Activated CD4-positive, alpha-beta T cell treated with anti-CD3 and anti-CD28 coated beads, Interleukin-2, amount 10 ng/mL, durations not matched to agents 24 days and 14 days (primary cell): ENCODE measurements around the gene RASGEF1C. TPM values are rescaled to one million over a fixed set of nuclear protein-coding genes. Genes with fewer than 3 reads are reported as not detected.

ENCODE experiments used
- DNase-seq: peaks from one replicate; pipeline ENCODE4 v3.0.0; 2022
- H3K27ac Mint-ChIP-seq: one replicate; pipeline ENCODE4 v1.8.0; 2022; ENCODE audit warnings: mild to moderate bottlenecking, mixed read lengths
- H3K27me3 Mint-ChIP-seq: one replicate; pipeline ENCODE4 v1.8.0; 2022; ENCODE audit warnings: mixed read lengths
- H3K36me3 Mint-ChIP-seq: one replicate; pipeline ENCODE4 v1.8.0; 2022; ENCODE audit warnings: low read depth, mild to moderate bottlenecking, mixed read lengths
- H3K4me1 Mint-ChIP-seq: one replicate; pipeline ENCODE4 v1.8.0; 2021; ENCODE audit warnings: mixed read lengths
- H3K4me3 Mint-ChIP-seq: one replicate; pipeline ENCODE4 v1.8.0; 2022; ENCODE audit warnings: mild to moderate bottlenecking, moderate library complexity, mixed read lengths
- H3K9me3 Mint-ChIP-seq: one replicate; pipeline ENCODE4 v1.8.0; 2021; ENCODE audit warnings: mixed read lengths
- intact Hi-C: fragments of 100-400 bp; cut with micrococcal nuclease; formaldehyde crosslinking; loops from one replicate; pipeline ENCODE4 v1.15.1; 2023
- total RNA-seq: library from RNA; stranded (reverse); gene quantifications from 2 replicates; pipeline ENCODE4 v1.2.3, GENCODE V29; 2022

Gene RASGEF1C
- total RNA-seq, 1 donor from 2014 or later: not detected

- Mint-ChIP-seq H3K4me1 (peaks cover 4% of the 10 kb centered on the region), H3K9me3 (no peaks in the 10 kb centered on the region), H3K27ac (no peak overlapping the region), H3K4me3 (no peak overlapping the region), H3K27me3 (peaks cover 21% of the 10 kb centered on the region), H3K36me3 (no peaks in the 10 kb centered on the region)
- intact Hi-C loops: loop anchor here (5.0 to 10.0 kb wide), 2 partner anchors 85 to 118 kb away; partner anchors contain the start of gene MAPK9
- no peak for DNase-seq
Observed at GRCh38 chr5:180206993-180207392, 2.0 kb downstream of the RASGEF1C start.

- DNase-seq: no peak
- intact Hi-C loops: loop anchor here (5.0 to 10.0 kb wide), 2 partner anchors 86 to 119 kb away; partner anchors contain the start of gene MAPK9
- Mint-ChIP-seq H3K9me3 (no peaks in the 10 kb centered on the region), H3K36me3 (no peaks in the 10 kb centered on the region), H3K4me1 (peaks cover 4% of the 10 kb centered on the region), H3K27me3 (peaks cover 21% of the 10 kb centered on the region), H3K27ac (no peak overlapping the region), H3K4me3 (no peak overlapping the region)
Observed at GRCh38 chr5:180205916-180206315, 3.1 kb downstream of the RASGEF1C start.

DNA sequence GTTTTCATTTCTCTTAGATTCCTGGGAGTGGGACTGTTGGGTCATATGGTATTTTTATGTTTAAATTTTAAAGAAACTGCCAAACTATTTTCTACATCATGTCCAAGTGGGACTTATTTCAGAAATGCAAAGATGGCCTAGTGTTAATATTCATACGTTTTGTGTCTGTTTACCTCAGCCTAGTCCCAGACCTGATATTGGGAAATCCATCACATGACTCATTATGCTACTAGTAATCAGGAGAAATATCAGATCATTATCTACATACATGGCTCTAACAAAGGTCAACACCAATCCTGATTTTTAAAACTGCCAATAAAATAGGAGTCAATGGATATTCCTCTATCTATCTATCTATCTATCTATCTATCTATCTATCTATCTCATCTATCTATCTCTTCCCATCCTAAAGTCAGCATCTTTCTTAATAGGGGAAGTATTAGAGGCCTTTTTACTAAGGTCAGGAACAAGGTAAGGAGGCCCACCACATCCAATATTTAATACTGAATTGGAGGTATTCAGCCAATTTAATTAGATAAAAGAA, 4.7 kb downstream of the RASGEF1C start:
- H3K4me1 Mint-ChIP-seq: peaks cover 4% of the 10 kb centered on the region
- no peak for DNase-seq
- H3K27me3 Mint-ChIP-seq: peaks cover 18% of the 10 kb centered on the region
- H3K36me3 Mint-ChIP-seq: no peaks in the 10 kb centered on the region
- no peak overlapping the region for H3K27ac Mint-ChIP-seq
- intact Hi-C loops: loop anchor here (10.0 kb wide), 1 partner anchor 120 kb away; no protein-coding TSS in a partner anchor
- H3K9me3 Mint-ChIP-seq: no peaks in the 10 kb centered on the region
- H3K4me3 Mint-ChIP-seq: no peak overlapping the region

GRCh38 chr5:180202939-180203573, 6.0 kb downstream of the RASGEF1C start:
- H3K4me1 Mint-ChIP-seq: no peaks in the 10 kb centered on the region
- intact Hi-C loops: loop anchor here (10.0 kb wide), 1 partner anchor 122 kb away; no protein-coding TSS in a partner anchor

GRCh38 chr5:180201051-180201987, 7.7 kb downstream of the RASGEF1C start:
- Mint-ChIP-seq H3K27me3 (peaks cover 3% of the 10 kb centered on the region), H3K36me3 (no peaks in the 10 kb centered on the region), H3K4me3 (no peak overlapping the region), H3K27ac (no peak overlapping the region), H3K9me3 (no peaks in the 10 kb centered on the region), H3K4me1 (no peaks in the 10 kb centered on the region)
- intact Hi-C loops: loop anchor here (10.0 kb wide), 1 partner anchor 123 kb away; no protein-coding TSS in a partner anchor
- DNase-seq: peak; percentile 65

More at GRCh38 chr5:180202939-180203573, 6.0 kb downstream of the RASGEF1C start:
- no peak overlapping the region for H3K27ac Mint-ChIP-seq
- H3K27me3 Mint-ChIP-seq: peaks cover 13% of the 10 kb centered on the region
- no peaks in the 10 kb centered on the region for H3K9me3 Mint-ChIP-seq
- H3K36me3 Mint-ChIP-seq: no peaks in the 10 kb centered on the region
- no peak for DNase-seq
- H3K4me3 Mint-ChIP-seq: no peak overlapping the region

GRCh38 chr5:180199390-180199789, 9.6 kb downstream of the RASGEF1C start:
- no peaks in the 10 kb centered on the region for H3K36me3 Mint-ChIP-seq
- intact Hi-C loops: no loop called here
- no peak for DNase-seq
- H3K27ac Mint-ChIP-seq: no peak overlapping the region
- no peaks in the 10 kb centered on the region for H3K4me1 Mint-ChIP-seq
- H3K27me3 Mint-ChIP-seq: no peaks in the 10 kb centered on the region
- no peak overlapping the region for H3K4me3 Mint-ChIP-seq
- H3K9me3 Mint-ChIP-seq: no peaks in the 10 kb centered on the region

GRCh38 chr5:180198208-180198607, 10.8 kb downstream of the RASGEF1C start:
- H3K27ac Mint-ChIP-seq: no peak overlapping the region
- intact Hi-C loops: no loop called here
- H3K36me3 Mint-ChIP-seq: no peaks in the 10 kb centered on the region
- H3K4me1 Mint-ChIP-seq: no peaks in the 10 kb centered on the region
- no peaks in the 10 kb centered on the region for H3K9me3 Mint-ChIP-seq
- no peaks in the 10 kb centered on the region for H3K27me3 Mint-ChIP-seq
- no peak for DNase-seq
- no peak overlapping the region for H3K4me3 Mint-ChIP-seq

DNA sequence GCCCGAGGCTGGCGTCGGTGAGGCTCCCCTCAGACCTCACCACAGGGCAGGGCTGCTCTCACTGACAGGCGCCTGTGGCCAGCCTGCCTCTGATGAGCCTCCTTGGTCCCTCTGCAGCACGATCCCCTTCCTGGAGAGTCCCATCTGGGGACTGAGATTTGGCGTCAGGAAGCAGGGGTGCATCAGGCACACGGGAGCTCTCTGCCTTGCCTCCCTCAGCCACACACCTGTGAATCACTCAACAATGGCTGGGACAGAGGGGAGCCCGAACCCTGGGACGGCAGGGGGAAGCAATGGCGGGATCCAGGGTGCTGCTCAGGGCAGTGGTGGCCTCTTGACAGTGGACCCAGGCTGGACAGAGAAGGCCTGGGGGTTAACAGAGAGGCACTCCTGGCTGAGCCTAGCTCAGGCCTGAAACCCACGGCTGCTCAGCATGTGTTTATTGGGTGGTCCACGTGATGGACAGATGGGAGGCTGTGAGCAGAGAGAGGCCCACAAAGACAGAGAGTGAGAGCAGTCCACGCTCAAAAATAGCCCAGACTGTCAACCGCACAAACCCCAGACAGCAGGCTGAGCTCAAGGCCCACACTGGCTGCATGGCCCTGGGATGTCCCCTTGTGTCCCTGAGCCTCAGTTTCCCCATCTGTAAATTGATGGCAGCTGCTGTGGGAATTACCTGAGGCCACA, 11.9 kb downstream of the RASGEF1C start:
- Mint-ChIP-seq H3K9me3 (no peaks in the 10 kb centered on the region), H3K36me3 (no peaks in the 10 kb centered on the region), H3K4me1 (no peaks in the 10 kb centered on the region), H3K27ac (no peak overlapping the region), H3K27me3 (no peaks in the 10 kb centered on the region), H3K4me3 (no peak overlapping the region)
- intact Hi-C loops: no loop called here
- no peak for DNase-seq

DNA sequence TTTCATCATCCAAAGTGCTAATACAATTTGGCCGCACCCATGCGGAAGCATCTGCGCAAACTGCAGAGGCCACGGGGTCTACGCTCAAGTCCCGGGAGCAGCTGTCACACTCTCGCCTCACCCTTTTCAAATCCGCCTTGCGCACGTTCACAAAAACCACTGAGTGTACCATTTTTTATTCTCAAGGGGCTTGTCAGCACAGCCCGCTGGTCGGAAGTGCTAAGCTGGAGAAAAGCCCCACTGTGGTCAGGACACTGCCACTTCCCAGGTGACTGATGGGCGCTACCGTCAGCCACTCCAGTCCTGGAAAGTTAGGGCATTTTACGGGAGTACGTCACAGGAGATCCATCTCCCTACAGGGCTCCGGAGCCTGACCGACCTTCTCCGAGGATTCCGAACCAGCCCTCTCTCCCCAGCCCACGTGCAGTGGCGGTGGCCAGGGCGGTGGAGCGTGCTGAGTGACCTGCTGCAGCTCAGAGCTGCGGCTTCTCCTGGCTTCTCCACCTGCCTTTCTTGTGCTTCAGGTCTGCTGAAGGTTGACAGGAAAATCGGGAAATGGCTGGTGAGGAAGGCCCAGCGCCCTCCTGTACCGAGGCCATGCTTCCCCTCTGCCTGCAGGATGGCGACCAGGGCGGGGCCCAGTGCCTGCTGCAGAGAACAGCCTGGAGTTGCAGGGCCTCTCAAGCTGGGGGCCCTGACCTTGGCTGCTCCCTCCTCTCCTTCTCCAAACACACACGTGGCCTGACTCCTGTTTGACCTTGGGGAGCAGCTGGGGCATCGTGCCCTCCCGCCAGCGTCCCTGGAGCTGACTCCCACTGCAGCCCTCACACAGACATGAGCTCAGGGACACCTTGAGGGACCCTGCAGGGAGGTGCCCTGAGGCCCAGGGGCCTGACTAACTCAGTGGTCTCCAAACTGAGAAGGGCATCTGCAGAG, 14.3 kb downstream of the RASGEF1C start:
- Mint-ChIP-seq H3K4me1 (no peaks in the 10 kb centered on the region), H3K36me3 (no peaks in the 10 kb centered on the region), H3K27ac (no peak overlapping the region), H3K4me3 (no peak overlapping the region), H3K27me3 (no peaks in the 10 kb centered on the region), H3K9me3 (no peaks in the 10 kb centered on the region)
- intact Hi-C loops: no loop called here
- DNase-seq: no peak

- no peak for DNase-seq
- Mint-ChIP-seq H3K36me3 (no peaks in the 10 kb centered on the region), H3K4me1 (no peaks in the 10 kb centered on the region), H3K27ac (no peak overlapping the region), H3K9me3 (no peaks in the 10 kb centered on the region), H3K27me3 (no peaks in the 10 kb centered on the region), H3K4me3 (no peak overlapping the region)
- intact Hi-C loops: no loop called here
Observed at GRCh38 chr5:180193749-180194375, 15.1 kb downstream of the RASGEF1C start.

- Mint-ChIP-seq H3K9me3 (no peaks in the 10 kb centered on the region), H3K27ac (no peak overlapping the region), H3K27me3 (no peaks in the 10 kb centered on the region), H3K4me3 (no peak overlapping the region), H3K4me1 (no peaks in the 10 kb centered on the region), H3K36me3 (no peaks in the 10 kb centered on the region)
- DNase-seq: no peak
- intact Hi-C loops: no loop called here
Observed at GRCh38 chr5:180191716-180192115, 17.3 kb downstream of the RASGEF1C start.

DNA sequence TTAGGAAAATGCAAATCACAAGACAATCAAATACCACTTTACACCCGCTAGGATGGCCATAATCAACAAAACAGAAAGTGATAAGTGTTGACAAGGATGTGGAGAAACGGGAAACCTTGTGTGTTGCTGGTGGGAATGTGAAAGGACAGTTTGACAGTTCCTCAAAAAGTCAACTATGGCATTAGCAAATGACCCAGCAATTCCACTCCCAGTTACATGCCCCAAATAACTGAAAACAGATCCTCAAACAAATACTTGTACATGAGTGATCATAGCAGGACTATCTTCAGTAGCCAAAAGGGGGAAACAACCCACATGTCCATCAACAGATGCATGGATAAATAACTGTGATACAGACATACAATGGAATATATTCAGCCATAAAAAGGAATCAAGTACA, 21.2 kb downstream of the RASGEF1C start:
- Mint-ChIP-seq H3K4me1 (no peaks in the 10 kb centered on the region), H3K4me3 (no peak overlapping the region), H3K36me3 (no peaks in the 10 kb centered on the region), H3K27me3 (no peaks in the 10 kb centered on the region), H3K27ac (no peak overlapping the region), H3K9me3 (no peaks in the 10 kb centered on the region)
- DNase-seq: no peak
- intact Hi-C loops: no loop called here
